Right lobe of liver (tissue), 4 donors: ENCODE measurements around the gene SUPV3L1.

Experiments used
- CTCF ChIP-seq, 4 donors: fragments of 200-600 bp in 3 of 4; fragments of 450-650 bp in 1 of 4; IDR thresholded peaks; one replicate each; pipeline versions ENCODE4 v1.5.1 to v1.8.0; 2016 to 2022; ENCODE audit warnings: antibody characterized with exemption in 4 of 4, mild to moderate bottlenecking in 2 of 4
- POLR2A ChIP-seq: fragments of 450-650 bp; IDR thresholded peaks from one replicate; pipeline ENCODE4 v1.6.1; 2017; ENCODE audit warnings: antibody characterized with exemption, mild to moderate bottlenecking
- donor health status: DM: no; HTN: no; CAD: no.
- donor health status: DM: no; HTN: no; CAD: no.
- donor health status: DM: no; HTN: yes; CAD: no.

GRCh38 chr10:69217119-69217754 is 37.2 kb downstream of the SUPV3L1 start:
- TF ChIP-seq CTCF (IDR thresholded peaks at IDR 0.05) (no peak), POLR2A (no peak)
